Trophoblast cell (in vitro differentiated cells and primary cell): ENCODE data around the gene BRCA2.
A peak's percentile ranks its signal among the peaks of the same experiment; 100 is the strongest.

Experiments
- DNase-seq, 2 donors: peaks; one replicate each; pipeline ENCODE4 v3.0.0-alpha.2; 2016
- H2AFZ ChIP-seq: 2 replicates; pipeline ENCODE4 v1.6.1; 2013; ENCODE audit warnings: low read length, moderate library complexity, mild to moderate bottlenecking; ENCODE audit not compliant: insufficient read depth, poor library complexity
- H2AK5ac ChIP-seq: 2 replicates; pipeline ENCODE4 v1.6.1; 2013; ENCODE audit warnings: mild to moderate bottlenecking, low read length
- H2BK120ac ChIP-seq: 2 replicates; pipeline ENCODE4 v1.6.1; 2013; ENCODE audit warnings: low read length, mild to moderate bottlenecking, moderate library complexity; ENCODE audit not compliant: insufficient read depth, poor library complexity
- H2BK12ac ChIP-seq: 2 replicates; pipeline ENCODE4 v1.6.1; 2013; ENCODE audit warnings: mild to moderate bottlenecking, low read length, moderate library complexity
- H2BK5ac ChIP-seq: 2 replicates; pipeline ENCODE4 v1.6.1; 2013; ENCODE audit warnings: low read length, low read depth, moderate library complexity, mild to moderate bottlenecking; ENCODE audit not compliant: poor library complexity
- H3K14ac ChIP-seq: 2 replicates; pipeline ENCODE4 v1.6.1; 2013; ENCODE audit warnings: mild to moderate bottlenecking, low read length
- H3K18ac ChIP-seq: 2 replicates; pipeline ENCODE4 v1.6.1; 2013; ENCODE audit warnings: mild to moderate bottlenecking, low read length
- H3K23ac ChIP-seq: 2 replicates; pipeline ENCODE4 v1.6.1; 2013; ENCODE audit warnings: low read length
- H3K27ac ChIP-seq: 2 replicates; pipeline ENCODE4 v1.5.1; 2013; ENCODE audit warnings: low read depth, mild to moderate bottlenecking, inconsistent platforms, low read length, moderate library complexity
- H3K27me3 ChIP-seq: 2 replicates; pipeline ENCODE4 v1.6.1; 2013; ENCODE audit warnings: inconsistent platforms, mild to moderate bottlenecking, low read length, moderate library complexity; ENCODE audit not compliant: insufficient read depth
- H3K36me3 ChIP-seq, 2 experiments: 1 replicate in 1 of 2; 2 replicates in 1 of 2; pipeline ENCODE4 v1.6.1; 2013; ENCODE audit warnings: low read length in 2 of 2, mild to moderate bottlenecking in 2 of 2, moderate library complexity in 1 of 2; ENCODE audit not compliant: insufficient read depth in 2 of 2, control insufficient read depth in 1 of 2
- H3K4ac ChIP-seq: 2 replicates; pipeline ENCODE4 v1.6.1; 2013; ENCODE audit warnings: low read depth, mild to moderate bottlenecking, low read length, moderate library complexity
- H3K4me1 ChIP-seq, 2 experiments: 1 replicate in 1 of 2; 2 replicates in 1 of 2; pipeline ENCODE4 v1.6.1; 2013; ENCODE audit warnings: low read length in 2 of 2, mild to moderate bottlenecking in 2 of 2, moderate library complexity in 1 of 2; ENCODE audit not compliant: insufficient read depth in 2 of 2, control insufficient read depth in 1 of 2
- H3K4me2 ChIP-seq: 2 replicates; pipeline ENCODE4 v1.6.1; 2013; ENCODE audit warnings: inconsistent platforms, mild to moderate bottlenecking, low read length, moderate library complexity
- H3K4me3 ChIP-seq: 2 replicates; pipeline ENCODE4 v1.5.1; 2013; ENCODE audit warnings: mild to moderate bottlenecking, low read depth, low read length, inconsistent platforms
- H3K79me1 ChIP-seq: one replicate; pipeline ENCODE4 v1.6.1; 2013; ENCODE audit warnings: low read length
- H3K79me2 ChIP-seq: 2 replicates; pipeline ENCODE4 v1.6.1; 2013; ENCODE audit warnings: low read length, mild to moderate bottlenecking; ENCODE audit not compliant: control insufficient read depth, insufficient read depth, poor library complexity
- H3K9ac ChIP-seq: 2 replicates; pipeline ENCODE4 v1.6.1; 2013; ENCODE audit warnings: mild to moderate bottlenecking, low read length
- H3K9me3 ChIP-seq: 2 replicates; pipeline ENCODE4 v1.6.1; 2013; ENCODE audit warnings: low read depth, mild to moderate bottlenecking, control low read depth, inconsistent platforms, low read length; ENCODE audit not compliant: insufficient read depth
- H4K12ac ChIP-seq: 2 replicates; pipeline ENCODE4 v1.6.1; 2013; ENCODE audit warnings: low read depth, mild to moderate bottlenecking, low read length, moderate library complexity
- H4K8ac ChIP-seq: 2 replicates; pipeline ENCODE4 v1.6.1; 2013; ENCODE audit warnings: low read depth, mild to moderate bottlenecking, low read length, moderate library complexity
- H4K91ac ChIP-seq: one replicate; pipeline ENCODE4 v1.6.1; 2013; ENCODE audit warnings: low read depth, mild to moderate bottlenecking, low read length, moderate library complexity
- WGBS: extraction: QIAGEN DNeasy Blood & Tissue Kit; methylation state at CpG from one replicate; pipeline ENCODE4 v1.1.7; 2013; ENCODE audit warnings: missing lambda C conversion rate; ENCODE audit not compliant: insufficient read length, insufficient coverage; ENCODE audit errors: extremely low coverage; 5-methylcytosine and 5-hydroxymethylcytosine counted together

BRCA2 gene

DNA sequence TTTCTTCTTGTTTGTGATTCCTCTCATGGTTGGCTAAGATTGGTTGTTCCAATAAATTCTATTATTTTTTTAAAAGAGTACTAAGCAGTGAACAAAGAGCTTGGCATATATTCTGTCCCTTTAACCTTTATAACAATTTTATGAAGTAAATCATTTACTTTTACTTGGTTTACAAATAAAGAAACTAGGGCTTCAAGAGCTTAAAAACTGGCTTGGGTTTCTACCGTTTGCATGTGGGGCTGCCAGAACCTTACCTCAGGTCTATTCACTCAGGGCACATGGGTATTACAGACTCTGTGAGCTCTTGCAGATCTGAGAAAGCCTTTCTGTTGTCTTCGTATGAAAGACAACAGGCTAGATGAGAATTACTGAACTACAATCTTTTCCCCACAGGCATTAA lies 99.3 kb downstream of the BRCA2 start:
- no peak overlapping the region for H3K9ac ChIP-seq
- H3K27ac ChIP-seq: no peak overlapping the region
- no peaks in the 10 kb centered on the region for H3K79me1 ChIP-seq
- no peak overlapping the region for H4K12ac ChIP-seq
- no peaks in the 10 kb centered on the region for H3K36me3 ChIP-seq
- H3K79me2 ChIP-seq: no peaks in the 10 kb centered on the region
- H3K4me2 ChIP-seq: no peak overlapping the region
- H4K91ac ChIP-seq: no peak overlapping the region
- H3K27me3 ChIP-seq: no peaks in the 10 kb centered on the region
- H3K18ac ChIP-seq: no peak overlapping the region
- no peak overlapping the region for H2BK5ac ChIP-seq
- no peak overlapping the region for H3K14ac ChIP-seq
- DNase-seq: no peak
- H3K9me3 ChIP-seq: peaks cover 2% of the 10 kb centered on the region
- H4K8ac ChIP-seq: no peak overlapping the region
- H2AK5ac ChIP-seq: no peak overlapping the region
- no peak overlapping the region for H2BK12ac ChIP-seq
- H3K4me3 ChIP-seq: no peak overlapping the region
- no CpG with 5 or more reads among the region's 2 CpGs for WGBS
- H3K4me1 ChIP-seq: peaks cover 0 to 4% of the 10 kb centered on the region in 2 experiments
- no peak overlapping the region for H2AFZ ChIP-seq
- no peak overlapping the region for H2BK120ac ChIP-seq
- no peak overlapping the region for H3K23ac ChIP-seq
- no peak overlapping the region for H3K4ac ChIP-seq

DNA sequence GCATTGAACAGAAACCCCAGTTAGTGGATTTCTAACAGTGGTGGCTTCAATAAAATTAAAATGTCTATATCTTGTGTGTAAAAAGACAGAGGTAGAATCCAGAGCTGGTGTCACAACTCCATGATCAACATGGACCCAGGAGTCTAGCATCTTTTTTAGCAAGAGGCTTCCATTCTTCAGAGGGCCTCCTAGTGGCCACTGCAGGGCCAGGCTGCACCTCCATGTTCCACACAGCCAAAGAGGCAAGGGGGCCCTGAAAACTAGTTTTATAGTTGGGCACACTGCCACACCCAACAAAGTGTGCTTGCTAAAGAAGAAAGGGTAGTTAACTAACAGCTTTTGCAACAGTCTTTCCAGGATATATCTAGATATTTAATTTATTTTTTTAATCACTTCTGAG lies 99.7 kb downstream of the BRCA2 start:
- Histone ChIP-seq H2AFZ (no peak overlapping the region), H4K12ac (no peak overlapping the region), H3K79me2 (no peaks in the 10 kb centered on the region), H2BK5ac (no peak overlapping the region), H3K79me1 (no peaks in the 10 kb centered on the region), H3K23ac (no peak overlapping the region), H3K27ac (no peak overlapping the region), H3K9ac (no peak overlapping the region), H3K14ac (no peak overlapping the region), H3K18ac (no peak overlapping the region), H2BK120ac (no peak overlapping the region), H3K36me3 (no peaks in the 10 kb centered on the region), H2AK5ac (no peak overlapping the region), H3K4me2 (no peak overlapping the region), H2BK12ac (no peak overlapping the region), H4K91ac (no peak overlapping the region), H4K8ac (no peak overlapping the region), H3K4me1 (peaks cover 0 to 2% of the 10 kb centered on the region in 2 experiments), H3K4me3 (no peak overlapping the region), H3K27me3 (no peaks in the 10 kb centered on the region), H3K4ac (no peak overlapping the region), H3K9me3 (peaks cover 5% of the 10 kb centered on the region)
- peak in 1 of 2 donors; percentile 41 for DNase-seq

DNA sequence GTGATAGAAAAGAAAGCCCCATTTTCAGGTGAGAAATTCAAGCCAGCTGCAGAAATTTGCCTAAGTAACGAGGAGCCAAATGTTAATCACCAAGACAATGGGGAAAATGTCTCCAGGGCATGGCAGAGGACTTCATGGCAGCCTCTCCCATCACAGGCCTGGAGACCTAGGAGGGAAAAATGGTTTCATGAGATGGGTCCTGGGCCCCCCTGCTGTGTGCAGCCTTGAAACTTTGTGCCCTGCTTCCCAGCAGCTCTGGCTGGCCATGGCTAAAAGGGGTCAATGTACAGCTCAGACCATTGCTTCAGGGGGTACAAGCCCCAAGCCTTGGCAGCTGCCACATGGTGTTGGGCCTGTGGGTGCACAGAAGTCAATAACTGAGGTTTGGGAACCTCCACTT lies 102.7 kb downstream of the BRCA2 start:
- H3K36me3 ChIP-seq: no peaks in the 10 kb centered on the region
- no peaks in the 10 kb centered on the region for H3K79me1 ChIP-seq
- no peaks in the 10 kb centered on the region for H3K4me1 ChIP-seq
- no CpG with 5 or more reads among the region's 1 CpG for WGBS
- H3K18ac ChIP-seq: no peak overlapping the region
- H3K9me3 ChIP-seq: peaks cover 5% of the 10 kb centered on the region
- H2BK120ac ChIP-seq: no peak overlapping the region
- no peak overlapping the region for H3K23ac ChIP-seq
- no peak overlapping the region for H2BK5ac ChIP-seq
- no peak overlapping the region for H3K9ac ChIP-seq
- H3K4ac ChIP-seq: no peak overlapping the region
- H2AFZ ChIP-seq: no peak overlapping the region
- no peaks in the 10 kb centered on the region for H3K79me2 ChIP-seq
- no peak overlapping the region for H3K4me3 ChIP-seq
- no peak overlapping the region for H4K8ac ChIP-seq
- H2BK12ac ChIP-seq: no peak overlapping the region
- no peak overlapping the region for H3K27ac ChIP-seq
- DNase-seq: no peak
- no peak overlapping the region for H4K91ac ChIP-seq
- H3K4me2 ChIP-seq: no peak overlapping the region
- H4K12ac ChIP-seq: no peak overlapping the region
- H3K27me3 ChIP-seq: no peaks in the 10 kb centered on the region
- H2AK5ac ChIP-seq: no peak overlapping the region
- H3K14ac ChIP-seq: no peak overlapping the region

- H3K4me2 ChIP-seq: no peak overlapping the region
- no peak overlapping the region for H3K18ac ChIP-seq
- no peak overlapping the region for H2BK5ac ChIP-seq
- H3K4me1 ChIP-seq: no peaks in the 10 kb centered on the region
- H3K14ac ChIP-seq: no peak overlapping the region
- H3K23ac ChIP-seq: no peak overlapping the region
- no peaks in the 10 kb centered on the region for H3K79me2 ChIP-seq
- H3K4me3 ChIP-seq: no peak overlapping the region
- no peak overlapping the region for H2BK120ac ChIP-seq
- WGBS: no CpG with 5 or more reads among the region's 2 CpGs
- H3K9ac ChIP-seq: no peak overlapping the region
- no peak overlapping the region for H3K27ac ChIP-seq
- H4K12ac ChIP-seq: no peak overlapping the region
- no peaks in the 10 kb centered on the region for H3K27me3 ChIP-seq
- no peaks in the 10 kb centered on the region for H3K36me3 ChIP-seq
- no peak overlapping the region for H2AFZ ChIP-seq
- H3K4ac ChIP-seq: no peak overlapping the region
- no peak overlapping the region for H4K8ac ChIP-seq
- H4K91ac ChIP-seq: no peak overlapping the region
- H2AK5ac ChIP-seq: no peak overlapping the region
- H3K79me1 ChIP-seq: no peaks in the 10 kb centered on the region
- no peak for DNase-seq
- H3K9me3 ChIP-seq: peaks cover 5% of the 10 kb centered on the region
- no peak overlapping the region for H2BK12ac ChIP-seq
These were observed 104.6 kb downstream of the BRCA2 start for GRCh38 chr13:32419862-32420261.
